Measurements from ENCODE around the gene MTRF1L. TPM values are rescaled to one million over a fixed set of nuclear protein-coding genes. Genes with fewer than 3 reads are reported as not detected.

The MTRF1L gene
- total RNA-seq, result 10 to 100 TPM; 17.8 to 24.9 (median 22.5) TPM

- Histone ChIP-seq H3K9me3 (no peaks in the 10 kb centered on the region), H3K4me1 (peaks cover 32 to 37% of the 10 kb centered on the region in 2 donors), H3K36me3 (no peaks in the 10 kb centered on the region), H3K27me3 (no peaks in the 10 kb centered on the region), H3K27ac (peak within 1 kb of the TSS; percentile 81 to 93 (median 88)), H3K4me3 (peak within 1 kb of the TSS; percentile 74 to 89 (median 84))
- in situ Hi-C loops (cut with MboI; ENCODE audit: low sequenced_read_pairs in 4 of 4) (no loop called here), intact Hi-C loops (cut with DNase I; ENCODE audit: low total_unique reads) (loop anchor here (1.0 to 2.0 kb wide), 2 partner anchors 20 to 22 kb away; partner anchors contain the start of gene FBXO5)
- DNase-seq, result peak; percentile 87 to 88
- TF ChIP-seq POLR2A (IDR thresholded peaks at IDR 0.05), result peak; percentile 75 to 86
- TF ChIP-seq, protein P1, sequence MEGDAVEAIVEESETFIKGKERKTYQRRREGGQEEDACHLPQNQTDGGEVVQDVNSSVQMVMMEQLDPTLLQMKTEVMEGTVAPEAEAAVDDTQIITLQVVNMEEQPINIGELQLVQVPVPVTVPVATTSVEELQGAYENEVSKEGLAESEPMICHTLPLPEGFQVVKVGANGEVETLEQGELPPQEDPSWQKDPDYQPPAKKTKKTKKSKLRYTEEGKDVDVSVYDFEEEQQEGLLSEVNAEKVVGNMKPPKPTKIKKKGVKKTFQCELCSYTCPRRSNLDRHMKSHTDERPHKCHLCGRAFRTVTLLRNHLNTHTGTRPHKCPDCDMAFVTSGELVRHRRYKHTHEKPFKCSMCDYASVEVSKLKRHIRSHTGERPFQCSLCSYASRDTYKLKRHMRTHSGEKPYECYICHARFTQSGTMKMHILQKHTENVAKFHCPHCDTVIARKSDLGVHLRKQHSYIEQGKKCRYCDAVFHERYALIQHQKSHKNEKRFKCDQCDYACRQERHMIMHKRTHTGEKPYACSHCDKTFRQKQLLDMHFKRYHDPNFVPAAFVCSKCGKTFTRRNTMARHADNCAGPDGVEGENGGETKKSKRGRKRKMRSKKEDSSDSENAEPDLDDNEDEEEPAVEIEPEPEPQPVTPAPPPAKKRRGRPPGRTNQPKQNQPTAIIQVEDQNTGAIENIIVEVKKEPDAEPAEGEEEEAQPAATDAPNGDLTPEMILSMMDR (IDR thresholded peaks at IDR 0.05 in 4 of 5, conservative IDR thresholded peaks at IDR 0.05 in 1 of 5), result peak in 2 of 5 experiments; percentile 1 to 22
- peak; percentile 98 to 99 for ATAC-seq
Measured at GRCh38 chr6:153002613-153003365, at the start of gene MTRF1L. Gene MTRF1L (minus strand): TSS chr6:153002709. CDS start chr6:153002685, 24 bp downstream.

DNA sequence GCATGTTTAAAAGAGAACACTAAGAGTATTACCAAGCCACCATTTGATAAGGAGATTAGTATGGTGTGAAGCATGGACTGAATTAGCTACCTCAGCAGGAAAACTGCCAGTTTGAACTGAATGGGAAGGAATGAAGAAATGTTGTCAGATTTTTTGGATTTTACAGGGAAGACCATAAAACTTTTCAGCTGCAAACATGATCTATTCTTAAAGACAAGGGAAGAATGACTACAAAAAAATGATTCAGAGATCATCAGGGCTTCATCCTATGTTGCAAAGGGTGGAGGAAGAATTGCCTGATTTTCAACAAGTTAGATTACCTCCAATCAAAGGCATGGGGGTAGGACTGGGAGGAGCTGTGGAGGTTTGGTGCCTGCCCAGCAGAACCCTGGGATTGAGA is 49.3 kb upstream of the MTRF1L start:
- Histone ChIP-seq H3K36me3 (no peaks in the 10 kb centered on the region), H3K4me1 (no peaks in the 10 kb centered on the region), H3K4me3 (no peak overlapping the region), H3K9me3 (no peaks in the 10 kb centered on the region), H3K27ac (no peak overlapping the region), H3K27me3 (no peaks in the 10 kb centered on the region)
- DNase-seq, result no peak
- no peak for TF ChIP-seq POLR2A (IDR thresholded peaks at IDR 0.05)
- TF ChIP-seq, protein P1 (IDR thresholded peaks at IDR 0.05 in 4 of 5, conservative IDR thresholded peaks at IDR 0.05 in 1 of 5), result no peak
- intact Hi-C loops (cut with DNase I; ENCODE audit: low total_unique reads), result no loop called here
- ATAC-seq, result no peak
- in situ Hi-C loops (cut with MboI; ENCODE audit: low sequenced_read_pairs in 4 of 4), result no loop called here

GRCh38 chr6:153048631-153049030 is 46.1 kb upstream of the MTRF1L start:
- DNase-seq, result no peak
- peaks cover 0 to 7% of the 10 kb centered on the region in 2 donors for H3K4me1 ChIP-seq
- no peak for ATAC-seq
- no peaks in the 10 kb centered on the region for H3K27me3 ChIP-seq
- intact Hi-C loops (cut with DNase I; ENCODE audit: low total_unique reads), result no loop called here
- H3K9me3 ChIP-seq, result no peaks in the 10 kb centered on the region
- TF ChIP-seq, protein P1 (IDR thresholded peaks at IDR 0.05 in 4 of 5, conservative IDR thresholded peaks at IDR 0.05 in 1 of 5), result no peak
- no peak for TF ChIP-seq POLR2A (IDR thresholded peaks at IDR 0.05)
- H3K4me3 ChIP-seq, result no peak overlapping the region
- no peaks in the 10 kb centered on the region for H3K36me3 ChIP-seq
- in situ Hi-C loops (cut with MboI; ENCODE audit: low sequenced_read_pairs in 4 of 4), result loop anchor here in 2 of 4 donors (25.0 kb wide), 2 partner anchors 186 to 464 kb away; no protein-coding TSS in a partner anchor
- no peak overlapping the region for H3K27ac ChIP-seq

GRCh38 chr6:153047386-153047785 is 44.9 kb upstream of the MTRF1L start:
- H3K36me3 ChIP-seq, result no peaks in the 10 kb centered on the region
- no peak for DNase-seq
- intact Hi-C loops (cut with DNase I; ENCODE audit: low total_unique reads), result no loop called here
- no peaks in the 10 kb centered on the region for H3K9me3 ChIP-seq
- no peak for TF ChIP-seq POLR2A (IDR thresholded peaks at IDR 0.05)
- TF ChIP-seq, protein P1 (IDR thresholded peaks at IDR 0.05 in 4 of 5, conservative IDR thresholded peaks at IDR 0.05 in 1 of 5), result no peak
- no peak overlapping the region for H3K27ac ChIP-seq
- no peak overlapping the region for H3K4me3 ChIP-seq
- in situ Hi-C loops (cut with MboI; ENCODE audit: low sequenced_read_pairs in 4 of 4), result loop anchor here in 2 of 4 donors (25.0 kb wide), 2 partner anchors 185 to 465 kb away; no protein-coding TSS in a partner anchor
- ATAC-seq, result no peak
- peaks cover 0 to 7% of the 10 kb centered on the region in 2 donors for H3K4me1 ChIP-seq
- no peaks in the 10 kb centered on the region for H3K27me3 ChIP-seq
